GM21381 (cell line): ENCODE measurements around the gene MPDU1.
"Not testable (repeated sequence)": the region's sequence is repeated elsewhere in the genome, so short reads cannot be mapped to it uniquely, and the experiment has no call there.

Source experiments
- ATAC-seq: cut with Tn5 transposase; IDR thresholded peaks from one replicate; pipeline ENCODE4 v1.9.1; 2021; ENCODE audit warnings: mild to moderate bottlenecking, moderate library complexity; ENCODE audit not compliant: unreplicated experiment

The MPDU1 gene

GRCh38 chr17:7580604-7581575, 2.8 kb upstream of the MPDU1 start:
- ATAC-seq: no peak

DNA sequence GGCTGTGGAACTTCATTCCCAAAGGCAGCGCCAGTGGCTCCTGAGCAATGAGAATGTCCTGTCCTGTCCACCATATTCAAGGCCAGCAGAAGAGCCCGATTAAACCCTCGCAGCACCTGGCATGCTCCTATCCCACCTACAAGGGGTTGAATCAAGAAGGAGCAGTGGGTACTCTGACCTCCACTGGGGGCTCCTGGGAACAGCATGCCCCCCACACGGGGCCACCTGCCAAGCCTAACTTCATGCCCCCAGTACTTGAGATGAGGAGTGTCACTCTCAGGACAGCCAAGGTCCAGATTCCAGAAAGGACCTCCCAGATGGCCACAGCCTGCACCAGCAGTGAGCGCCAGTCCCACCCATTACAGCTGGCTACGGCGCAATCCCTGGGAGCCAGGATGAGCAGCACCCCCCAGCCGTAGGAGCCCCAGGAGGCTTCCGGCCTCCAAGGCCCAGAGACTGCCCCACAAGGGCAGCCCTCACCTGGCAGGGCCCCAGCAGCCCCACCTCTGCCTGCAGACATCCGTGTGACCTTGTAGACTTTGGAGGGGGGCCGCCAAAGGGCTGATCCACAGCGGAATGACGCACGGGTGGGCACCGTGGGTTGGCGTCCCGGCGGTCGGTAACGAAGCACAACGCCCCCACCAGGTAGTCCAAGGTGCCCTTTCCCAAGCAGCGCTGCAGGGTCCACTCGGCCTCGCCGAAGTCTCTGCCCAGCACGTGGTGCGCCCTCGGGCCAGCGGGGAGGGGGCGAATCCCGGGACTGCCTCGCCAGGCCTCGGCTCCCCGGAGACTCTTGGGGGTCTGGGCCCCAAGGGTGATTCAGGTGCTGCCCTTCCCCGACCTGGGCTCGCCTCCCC, 1.0 kb upstream of the MPDU1 start:
- no peak for ATAC-seq

DNA sequence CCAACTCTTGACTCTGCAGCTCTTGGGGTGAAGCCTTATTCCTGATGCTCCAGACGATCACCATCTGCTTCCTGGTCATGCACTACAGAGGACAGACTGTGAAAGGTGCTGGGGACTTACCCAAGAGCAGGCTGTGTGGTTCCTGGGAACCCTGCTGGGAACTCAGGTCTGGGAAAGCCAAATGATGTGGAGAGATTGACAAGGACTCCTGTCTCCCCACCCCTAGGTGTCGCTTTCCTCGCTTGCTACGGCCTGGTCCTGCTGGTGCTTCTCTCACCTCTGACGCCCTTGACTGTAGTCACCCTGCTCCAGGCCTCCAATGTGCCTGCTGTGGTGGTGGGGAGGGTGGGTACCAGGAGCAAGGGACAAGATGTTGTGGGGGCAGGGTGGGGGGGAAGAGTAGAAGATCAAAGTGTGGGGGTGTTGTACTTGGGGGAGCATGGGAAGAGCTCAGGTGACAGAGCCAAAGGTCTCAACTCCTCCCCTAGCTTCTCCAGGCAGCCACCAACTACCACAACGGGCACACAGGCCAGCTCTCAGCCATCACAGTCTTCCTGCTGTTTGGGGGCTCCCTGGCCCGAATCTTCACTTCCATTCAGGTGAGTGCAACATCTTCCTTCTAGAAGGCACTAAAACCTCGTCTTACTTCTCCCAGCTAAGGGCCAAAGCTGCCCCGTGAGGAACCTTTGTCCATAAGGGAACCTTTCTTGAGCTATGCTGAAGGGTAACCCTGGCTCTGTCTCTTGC, 3.2 kb downstream of the MPDU1 start:
- no peak for ATAC-seq

DNA sequence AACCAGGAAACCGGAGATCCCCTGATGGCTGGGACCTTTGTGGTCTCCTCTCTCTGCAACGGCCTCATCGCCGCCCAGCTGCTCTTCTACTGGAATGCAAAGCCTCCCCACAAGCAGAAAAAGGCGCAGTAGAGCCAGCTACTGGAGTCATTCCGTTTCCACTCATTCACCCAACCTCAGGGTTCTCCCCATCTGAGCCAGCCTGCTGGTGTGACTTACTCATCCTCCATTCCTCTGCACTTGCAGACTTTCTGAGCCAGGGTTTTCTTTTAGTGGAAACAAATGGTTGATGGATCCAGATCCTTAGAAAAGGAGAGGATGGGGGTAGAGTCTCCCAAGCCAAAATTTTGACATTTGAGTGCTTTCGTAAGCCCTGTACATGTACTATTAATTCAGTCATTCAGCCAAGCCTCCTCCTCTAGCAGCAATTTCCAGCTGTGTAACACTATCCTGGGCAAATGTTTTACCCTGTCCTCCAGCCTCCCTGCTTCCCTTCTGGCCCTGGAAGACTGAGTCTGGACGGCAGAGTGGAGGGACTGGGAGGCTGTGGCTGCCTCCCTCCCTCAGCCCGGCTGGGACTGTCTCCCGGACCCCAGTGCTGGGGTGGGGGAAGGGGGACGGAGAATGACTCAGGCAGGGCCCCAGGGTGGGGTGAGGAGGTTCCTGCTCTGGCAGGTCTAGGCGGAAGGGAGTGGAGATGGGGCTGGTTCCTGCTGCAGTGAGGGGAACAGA, 3.9 kb downstream of the MPDU1 start:
- no peak for ATAC-seq

- ATAC-seq: no peak
These were observed 5.0 kb downstream of the MPDU1 start for GRCh38 chr17:7588553-7589203.

DNA sequence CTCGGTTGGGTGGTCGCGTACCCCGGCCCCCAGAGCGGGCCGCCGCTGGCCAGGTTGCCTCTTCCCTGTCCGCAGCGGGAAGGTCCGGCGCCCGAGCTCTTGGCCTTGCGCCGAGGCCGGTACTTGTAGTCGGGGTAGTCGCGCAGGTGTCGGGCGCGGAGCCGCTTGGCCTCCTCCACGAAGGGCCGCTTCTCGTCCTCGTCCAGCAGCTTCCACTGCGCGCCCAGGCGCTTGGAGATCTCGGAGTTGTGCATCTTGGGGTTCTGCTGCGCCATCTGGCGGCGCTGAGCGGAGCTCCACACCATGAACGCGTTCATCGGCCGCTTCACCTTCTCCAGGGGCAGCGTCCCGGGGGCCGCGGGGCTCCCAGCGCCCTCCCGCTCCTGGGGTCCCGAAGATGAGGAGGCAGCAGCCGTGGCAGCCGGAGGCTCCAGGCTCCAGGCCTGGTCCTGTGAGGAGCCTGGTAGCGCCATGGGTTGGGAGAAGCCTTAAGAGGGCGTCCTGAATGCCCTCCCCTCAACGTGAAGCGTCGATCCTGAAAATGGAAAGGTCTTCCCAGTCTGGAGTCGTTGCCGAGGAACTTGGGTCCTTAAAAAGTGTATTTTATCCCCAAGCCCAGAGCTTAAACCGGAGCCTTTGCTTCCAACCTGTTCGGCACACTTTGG, 5.7 kb downstream of the MPDU1 start:
- no peak for ATAC-seq

- no peak for ATAC-seq
These were observed 6.4 kb downstream of the MPDU1 start, which contains the start of gene SOX15 for GRCh38 chr17:7589891-7590691. Gene SOX15 (minus strand): TSS chr17:7590094. CDS start chr17:7589676, 418 bp downstream.

DNA sequence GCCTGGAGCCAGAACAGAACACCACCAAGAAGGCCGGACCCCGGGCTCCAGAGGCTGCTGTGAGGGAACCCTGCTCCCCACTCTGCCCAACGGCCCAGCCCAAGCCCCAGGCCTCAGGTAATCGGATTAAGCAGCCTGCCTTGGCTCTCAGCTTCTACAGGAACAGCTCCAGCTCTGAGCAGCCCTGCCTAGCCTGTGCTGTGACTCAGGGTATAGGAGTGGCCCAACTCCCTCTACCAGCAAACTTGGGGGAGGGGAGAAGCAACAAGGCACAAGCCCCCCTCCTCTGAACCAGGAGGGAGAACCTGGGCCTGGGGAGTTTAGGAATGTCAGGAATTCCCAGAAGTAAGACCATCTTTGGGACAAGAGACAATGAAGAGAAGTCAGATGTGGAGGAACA, 7.1 kb downstream of the MPDU1 start:
- no peak for ATAC-seq

- ATAC-seq: no peak
These were observed 7.9 kb downstream of the MPDU1 start for GRCh38 chr17:7591596-7591995.

DNA sequence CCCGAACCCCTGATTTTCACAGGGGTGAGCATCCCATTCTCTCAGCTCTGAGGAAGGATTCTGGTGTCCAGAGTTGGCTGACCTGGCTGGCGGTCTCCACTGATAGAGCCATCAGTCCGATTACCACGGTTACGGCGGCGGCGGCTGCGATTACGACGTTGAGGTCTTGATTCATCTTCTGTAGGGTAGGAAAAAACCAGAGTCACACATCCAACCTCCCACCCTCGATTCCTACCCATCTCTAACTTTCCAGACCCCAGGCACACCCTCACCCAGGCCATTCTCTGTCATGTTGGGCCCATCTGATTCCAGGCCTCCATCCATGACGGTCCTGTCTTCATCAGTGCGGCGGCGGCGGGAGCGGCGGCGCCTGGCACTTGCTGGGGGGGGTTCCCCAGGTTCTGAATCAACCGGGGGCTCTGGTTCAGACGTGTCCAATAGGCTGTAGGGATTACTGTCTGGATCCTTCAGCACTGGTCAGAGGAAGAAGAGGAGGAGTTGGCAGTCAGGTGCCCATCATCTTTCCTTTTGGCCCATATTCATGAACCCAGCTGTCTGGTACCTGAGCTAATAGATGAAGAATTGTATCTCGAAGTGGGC, 8.9 kb downstream of the MPDU1 start:
- no peak for ATAC-seq

- ATAC-seq: no peak
These were observed 9.6 kb downstream of the MPDU1 start for GRCh38 chr17:7593296-7593695.

DNA sequence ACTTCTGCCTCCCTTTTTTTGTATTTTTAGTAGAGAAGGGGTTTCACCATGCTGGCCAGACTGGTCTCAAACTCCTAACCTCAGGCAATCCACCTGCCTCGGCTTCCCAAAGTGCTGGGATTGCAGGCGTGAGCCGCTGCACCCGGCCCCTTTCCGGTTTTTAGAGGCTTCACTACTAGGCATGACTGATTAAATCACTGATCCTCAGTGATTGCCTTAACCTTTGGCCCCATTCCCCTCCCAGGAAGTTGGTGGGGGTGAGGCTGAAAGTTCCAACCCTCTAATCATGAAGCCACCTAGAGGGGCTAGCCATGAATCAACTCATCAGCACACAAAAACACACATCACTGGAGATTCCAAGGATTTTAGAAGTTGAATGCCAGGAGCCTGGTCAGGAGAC, 13.9 kb downstream of the MPDU1 start:
- not testable (repeated sequence) for ATAC-seq

GRCh38 chr17:7606280-7606679, 22.6 kb downstream of the MPDU1 start:
- ATAC-seq: no peak

DNA sequence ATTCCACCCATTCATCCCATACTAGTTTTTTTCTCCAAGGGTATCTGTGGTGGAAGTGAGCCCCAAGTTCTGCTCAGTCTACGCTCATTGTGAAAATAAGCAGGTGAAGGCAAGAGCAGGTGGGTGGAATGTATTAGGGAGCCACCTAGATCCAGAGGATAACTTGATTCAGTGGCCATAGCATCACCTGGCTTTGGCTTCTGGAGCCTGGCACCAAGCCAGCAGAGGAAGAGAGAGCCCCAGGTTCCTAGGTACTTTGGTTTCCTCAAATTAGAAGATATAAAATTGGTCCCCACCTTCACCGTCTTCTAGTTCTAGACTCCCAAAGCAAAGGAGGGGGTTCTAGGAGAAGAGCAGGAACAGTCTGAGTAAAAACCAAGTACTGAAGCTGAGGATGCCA, 27.0 kb downstream of the MPDU1 start:
- no peak for ATAC-seq

GRCh38 chr17:7611635-7612293, 28.1 kb downstream of the MPDU1 start:
- ATAC-seq: no peak

GRCh38 chr17:7612294-7612640, 28.6 kb downstream of the MPDU1 start:
- ATAC-seq: no peak

DNA sequence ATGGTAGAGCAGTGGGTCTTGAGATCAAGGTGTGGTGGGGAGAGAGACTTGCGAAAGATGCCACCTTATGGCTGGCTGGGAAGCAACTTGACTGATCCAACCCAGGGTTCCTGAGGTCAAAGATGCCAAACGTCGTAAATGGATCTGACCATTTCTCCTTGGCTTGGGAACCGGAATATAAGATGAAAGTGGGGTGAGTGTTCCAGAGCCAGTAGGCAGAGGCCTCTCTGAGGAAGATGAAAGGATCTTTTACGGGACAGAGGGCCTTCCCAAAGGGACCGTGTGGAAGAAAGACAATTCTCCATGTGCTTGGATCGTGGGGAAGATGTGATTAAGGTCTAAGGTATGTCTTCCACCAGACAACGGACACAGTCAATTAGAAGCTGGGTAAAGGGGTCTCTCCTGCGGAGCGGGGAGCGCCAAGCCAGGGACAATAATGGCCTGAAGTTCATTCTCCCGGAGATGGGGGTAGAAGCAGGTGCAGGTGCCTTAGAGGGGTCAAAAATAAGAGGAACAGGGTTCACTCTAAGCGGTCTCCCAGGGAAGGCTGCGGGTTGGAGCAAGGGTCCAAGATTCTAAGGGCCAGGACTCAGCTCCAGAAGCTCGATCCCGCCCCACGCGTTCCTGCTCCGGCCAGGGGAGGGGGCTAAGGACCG, 30.2 kb downstream of the MPDU1 start:
- ATAC-seq: no peak
